Measurements from ENCODE around the gene TMEM117.

DNA sequence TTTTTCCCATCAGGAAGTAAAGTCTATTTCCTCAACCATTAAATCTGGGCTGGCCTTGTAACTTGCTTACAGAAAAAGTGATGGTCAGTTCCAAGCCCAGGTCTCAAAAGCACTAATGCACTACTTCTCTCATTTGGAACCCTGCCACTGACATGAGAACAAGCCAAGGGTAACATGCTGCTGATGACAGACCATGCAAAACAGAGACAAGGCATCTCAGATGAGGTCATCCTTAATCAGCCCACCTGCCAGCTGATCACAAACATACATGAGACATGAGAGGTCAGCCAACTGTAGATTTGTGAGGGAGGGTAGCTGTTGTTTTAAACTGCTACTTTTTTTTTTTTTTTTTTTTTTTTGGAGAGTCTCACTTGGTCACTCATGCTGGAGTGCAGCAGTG lies 45.9 kb upstream of the TMEM117 start:
- TF ChIP-seq, protein P1, sequence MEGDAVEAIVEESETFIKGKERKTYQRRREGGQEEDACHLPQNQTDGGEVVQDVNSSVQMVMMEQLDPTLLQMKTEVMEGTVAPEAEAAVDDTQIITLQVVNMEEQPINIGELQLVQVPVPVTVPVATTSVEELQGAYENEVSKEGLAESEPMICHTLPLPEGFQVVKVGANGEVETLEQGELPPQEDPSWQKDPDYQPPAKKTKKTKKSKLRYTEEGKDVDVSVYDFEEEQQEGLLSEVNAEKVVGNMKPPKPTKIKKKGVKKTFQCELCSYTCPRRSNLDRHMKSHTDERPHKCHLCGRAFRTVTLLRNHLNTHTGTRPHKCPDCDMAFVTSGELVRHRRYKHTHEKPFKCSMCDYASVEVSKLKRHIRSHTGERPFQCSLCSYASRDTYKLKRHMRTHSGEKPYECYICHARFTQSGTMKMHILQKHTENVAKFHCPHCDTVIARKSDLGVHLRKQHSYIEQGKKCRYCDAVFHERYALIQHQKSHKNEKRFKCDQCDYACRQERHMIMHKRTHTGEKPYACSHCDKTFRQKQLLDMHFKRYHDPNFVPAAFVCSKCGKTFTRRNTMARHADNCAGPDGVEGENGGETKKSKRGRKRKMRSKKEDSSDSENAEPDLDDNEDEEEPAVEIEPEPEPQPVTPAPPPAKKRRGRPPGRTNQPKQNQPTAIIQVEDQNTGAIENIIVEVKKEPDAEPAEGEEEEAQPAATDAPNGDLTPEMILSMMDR (IDR thresholded peaks at IDR 0.05; ENCODE audit: insufficient read depth, low read depth, low read length): no peak
- TF ChIP-seq EZH2 (IDR thresholded peaks at IDR 0.05; ENCODE audit: insufficient read depth, low read length): no peak
